Natural killer cell (primary cell): ENCODE data around the gene SUPT20H. TPM values are rescaled to one million over a fixed set of nuclear protein-coding genes. Genes with fewer than 3 reads are reported as not detected.
A peak's percentile ranks its signal among the peaks of the same experiment; 100 is the strongest.

Experiments
- ATAC-seq, 3 donors: fragments of 150-1000 bp in 2 of 3; fragments of 200-7000 bp in 1 of 3; cut with Tn5 transposase; 1 replicate in 1 of 3; 2 replicates in 2 of 3; pipeline ENCODE4 v1.10.0; 2021; ENCODE audit warnings: mild to moderate bottlenecking in 2 of 3, moderate library complexity in 2 of 3
- DNase-seq, 2 donors: peaks; one replicate each; pipeline versions ENCODE4 v3.0.0 to v3.0.0-alpha.2; 2013 to 2021; ENCODE audit warnings: mixed read lengths in 1 of 2
- H3K27ac ChIP-seq: one replicate; pipeline ENCODE4 v1.5.1; 2013; ENCODE audit warnings: mild to moderate bottlenecking, low read length
- H3K27me3 ChIP-seq: one replicate; pipeline ENCODE4 v1.6.1; 2013; ENCODE audit warnings: low read length; ENCODE audit not compliant: control insufficient read depth, insufficient read depth
- H3K36me3 ChIP-seq: one replicate; pipeline ENCODE4 v1.6.1; 2013; ENCODE audit warnings: low read length; ENCODE audit not compliant: control insufficient read depth, insufficient read depth
- H3K4me1 ChIP-seq: one replicate; pipeline ENCODE4 v1.6.1; 2013; ENCODE audit warnings: low read length; ENCODE audit not compliant: control insufficient read depth, insufficient read depth
- H3K4me3 ChIP-seq: one replicate; pipeline ENCODE4 v1.5.1; 2013; ENCODE audit warnings: low read length
- H3K9me3 ChIP-seq: one replicate; pipeline ENCODE4 v1.6.1; 2013; ENCODE audit warnings: low read length; ENCODE audit not compliant: control insufficient read depth, insufficient read depth
- H3K27ac Mint-ChIP-seq, 2 donors: one replicate each; pipeline ENCODE4 v1.8.0; 2022; ENCODE audit warnings: mild to moderate bottlenecking in 2 of 2, mixed read lengths in 2 of 2, moderate library complexity in 1 of 2
- H3K27me3 Mint-ChIP-seq, 2 donors: one replicate each; pipeline ENCODE4 v1.8.0; 2022; ENCODE audit warnings: low read depth in 2 of 2, mixed read lengths in 2 of 2
- H3K36me3 Mint-ChIP-seq: one replicate; pipeline ENCODE4 v1.8.0; 2022; ENCODE audit warnings: mixed read lengths
- H3K4me1 Mint-ChIP-seq, 2 donors: one replicate each; pipeline ENCODE4 v1.8.0; 2022; ENCODE audit warnings: mixed read lengths in 2 of 2
- H3K4me3 Mint-ChIP-seq: one replicate; pipeline ENCODE4 v1.8.0; 2022; ENCODE audit warnings: mild to moderate bottlenecking, moderate library complexity, mixed read lengths
- H3K9me3 Mint-ChIP-seq, 2 donors: one replicate each; pipeline ENCODE4 v1.8.0; 2022; ENCODE audit warnings: mixed read lengths in 2 of 2
- WGBS: methylation state at CpG from one replicate; pipeline ENCODE4 v1.1.7; 2013; ENCODE audit warnings: missing lambda C conversion rate; ENCODE audit not compliant: insufficient coverage; 5-methylcytosine and 5-hydroxymethylcytosine counted together
- intact Hi-C: fragments of 100-400 bp; cut with micrococcal nuclease; formaldehyde crosslinking; loops from one replicate; pipeline ENCODE4 v1.14.2; 2022
- total RNA-seq, 4 donors: library from RNA; stranded (reverse); fragments of 120-200 nt in 1 of 4; gene quantifications; one replicate each; pipeline versions ENCODE4 v1.2.3 to v1.2.4, GENCODE V29; 2013 to 2022
- TF ChIP-seq, protein P1 (sequence below): fragments of 200-600 bp; IDR thresholded peaks from one replicate; pipeline ENCODE4 v1.8.0; 2022; ENCODE audit warnings: antibody characterized with exemption

Gene SUPT20H
- total RNA-seq, 3 donors from 2014 or later (not counting 1 experiment from before 2014, with no cell fraction given), result 59.8 to 84.7 (median 64.6) TPM

DNA sequence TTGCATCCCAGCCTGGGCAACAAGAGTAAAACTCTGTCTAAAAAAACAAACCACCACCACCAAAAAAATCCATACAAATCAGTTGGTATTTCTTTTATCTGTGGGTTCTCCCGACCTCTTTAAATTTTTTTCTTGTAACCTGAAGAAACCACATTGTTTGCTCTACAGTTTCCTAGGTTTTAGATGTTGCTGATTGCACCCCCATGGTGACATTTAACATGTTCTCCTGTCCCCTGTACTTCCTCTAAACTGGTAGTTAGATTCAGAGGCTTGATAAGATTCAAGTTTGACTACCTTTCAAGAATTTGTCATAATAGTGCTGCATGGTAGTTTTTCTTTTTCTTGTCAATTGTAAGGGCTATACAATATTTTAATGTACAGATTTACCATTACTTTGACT, 84.3 kb downstream of the SUPT20H start:
- peaks cover 33% of the 10 kb centered on the region for H3K36me3 ChIP-seq
- no peak overlapping the region for H3K4me3 ChIP-seq
- Mint-ChIP-seq H3K27ac (peak overlapping the region in 1 of 2 donors; percentile 38), H3K4me3 (no peak overlapping the region), H3K36me3 (peaks cover 7% of the 10 kb centered on the region), H3K27me3 (no peaks in the 10 kb centered on the region), H3K4me1 (peaks cover 0 to 4% of the 10 kb centered on the region in 2 donors), H3K9me3 (peaks cover 0 to 2% of the 10 kb centered on the region in 2 donors)
- no peak for ATAC-seq
- TF ChIP-seq, protein P1, sequence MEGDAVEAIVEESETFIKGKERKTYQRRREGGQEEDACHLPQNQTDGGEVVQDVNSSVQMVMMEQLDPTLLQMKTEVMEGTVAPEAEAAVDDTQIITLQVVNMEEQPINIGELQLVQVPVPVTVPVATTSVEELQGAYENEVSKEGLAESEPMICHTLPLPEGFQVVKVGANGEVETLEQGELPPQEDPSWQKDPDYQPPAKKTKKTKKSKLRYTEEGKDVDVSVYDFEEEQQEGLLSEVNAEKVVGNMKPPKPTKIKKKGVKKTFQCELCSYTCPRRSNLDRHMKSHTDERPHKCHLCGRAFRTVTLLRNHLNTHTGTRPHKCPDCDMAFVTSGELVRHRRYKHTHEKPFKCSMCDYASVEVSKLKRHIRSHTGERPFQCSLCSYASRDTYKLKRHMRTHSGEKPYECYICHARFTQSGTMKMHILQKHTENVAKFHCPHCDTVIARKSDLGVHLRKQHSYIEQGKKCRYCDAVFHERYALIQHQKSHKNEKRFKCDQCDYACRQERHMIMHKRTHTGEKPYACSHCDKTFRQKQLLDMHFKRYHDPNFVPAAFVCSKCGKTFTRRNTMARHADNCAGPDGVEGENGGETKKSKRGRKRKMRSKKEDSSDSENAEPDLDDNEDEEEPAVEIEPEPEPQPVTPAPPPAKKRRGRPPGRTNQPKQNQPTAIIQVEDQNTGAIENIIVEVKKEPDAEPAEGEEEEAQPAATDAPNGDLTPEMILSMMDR, result no peak
- no peaks in the 10 kb centered on the region for H3K4me1 ChIP-seq
- DNase-seq, result no peak
- H3K9me3 ChIP-seq, result no peaks in the 10 kb centered on the region
- H3K27me3 ChIP-seq, result no peaks in the 10 kb centered on the region
- WGBS, result 25% methylated on average over 1 of the region's 1 CpG
- intact Hi-C loops, result no loop called here
- H3K27ac ChIP-seq, result no peak overlapping the region

DNA sequence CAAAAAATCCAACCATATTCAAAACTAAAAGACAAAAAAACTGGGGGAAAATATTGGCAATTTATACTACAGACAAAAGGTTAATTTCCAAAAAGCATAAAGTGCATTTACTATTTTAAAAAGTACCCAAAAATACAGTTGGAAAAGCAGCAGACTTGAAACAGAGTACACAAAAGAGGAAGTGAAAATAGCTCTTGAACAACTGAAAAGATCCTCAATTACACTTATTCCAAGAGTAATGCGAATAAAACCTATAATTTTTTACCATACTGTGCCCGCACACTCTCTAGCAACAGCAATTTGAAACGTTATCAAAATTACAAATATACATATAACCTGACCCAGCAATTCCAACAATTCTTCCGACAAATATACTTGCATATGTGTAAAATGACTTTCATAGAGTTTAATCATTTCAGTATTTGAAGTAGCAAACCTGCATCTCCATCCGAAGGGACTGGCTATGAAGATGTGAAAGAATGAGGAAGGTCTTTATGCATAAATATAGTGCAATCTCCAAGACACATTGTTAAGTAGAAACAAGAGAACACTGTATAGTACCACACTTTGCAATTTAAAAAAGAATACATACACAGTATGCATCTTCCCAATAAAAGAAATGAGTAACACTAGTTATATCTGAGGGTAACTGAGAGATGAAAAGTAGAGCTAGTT, 85.7 kb downstream of the SUPT20H start:
- H3K9me3 Mint-ChIP-seq, result peaks cover 0 to 2% of the 10 kb centered on the region in 2 donors
- Histone ChIP-seq H3K36me3 (peaks cover 29% of the 10 kb centered on the region), H3K27ac (no peak overlapping the region), H3K4me3 (no peak overlapping the region), H3K27me3 (no peaks in the 10 kb centered on the region), H3K4me1 (no peaks in the 10 kb centered on the region), H3K9me3 (no peaks in the 10 kb centered on the region)
- ATAC-seq (no peak), DNase-seq (no peak)
- WGBS, result 62% methylated on average over 4 of the region's 5 CpGs
- H3K4me3 Mint-ChIP-seq, result no peak overlapping the region
- H3K4me1 Mint-ChIP-seq, result peaks cover 0 to 4% of the 10 kb centered on the region in 2 donors
- TF ChIP-seq, protein P1, result no peak
- intact Hi-C loops, result no loop called here
- H3K27ac Mint-ChIP-seq, result no peak overlapping the region
- peaks cover 7% of the 10 kb centered on the region for H3K36me3 Mint-ChIP-seq
- H3K27me3 Mint-ChIP-seq, result no peaks in the 10 kb centered on the region

DNA sequence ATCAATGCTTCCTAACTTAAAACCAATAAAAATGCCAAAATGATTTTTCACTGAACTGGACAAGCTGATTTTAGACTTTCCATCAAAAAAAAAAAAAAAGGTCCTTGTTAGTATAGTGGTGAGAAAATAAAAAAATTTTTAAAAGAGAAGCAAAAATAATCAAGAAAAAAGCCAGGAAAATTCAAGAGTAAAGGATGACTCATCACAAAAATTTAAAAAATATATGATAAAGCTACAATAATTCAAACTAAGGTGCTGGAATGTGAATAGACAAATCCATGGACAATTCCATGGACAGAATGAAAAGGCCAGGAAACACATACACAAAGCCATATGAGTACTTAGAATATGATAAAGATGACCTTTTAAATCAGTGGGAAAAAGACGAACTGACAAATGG, 86.5 kb downstream of the SUPT20H start:
- H3K4me3 Mint-ChIP-seq, result no peak overlapping the region
- no peaks in the 10 kb centered on the region for H3K27me3 ChIP-seq
- no peak overlapping the region for H3K27ac Mint-ChIP-seq
- intact Hi-C loops, result no loop called here
- ATAC-seq (no peak), DNase-seq (no peak)
- peaks cover 7% of the 10 kb centered on the region for H3K36me3 Mint-ChIP-seq
- no peaks in the 10 kb centered on the region for H3K27me3 Mint-ChIP-seq
- H3K9me3 Mint-ChIP-seq, result peaks cover 0 to 2% of the 10 kb centered on the region in 2 donors
- H3K27ac ChIP-seq, result no peak overlapping the region
- H3K4me3 ChIP-seq, result no peak overlapping the region
- no peaks in the 10 kb centered on the region for H3K9me3 ChIP-seq
- WGBS, result 90% methylated on average over 1 of the region's 1 CpG
- TF ChIP-seq, protein P1, result no peak
- H3K4me1 Mint-ChIP-seq, result peaks cover 0 to 4% of the 10 kb centered on the region in 2 donors
- H3K36me3 ChIP-seq, result peaks cover 31% of the 10 kb centered on the region
- no peaks in the 10 kb centered on the region for H3K4me1 ChIP-seq

DNA sequence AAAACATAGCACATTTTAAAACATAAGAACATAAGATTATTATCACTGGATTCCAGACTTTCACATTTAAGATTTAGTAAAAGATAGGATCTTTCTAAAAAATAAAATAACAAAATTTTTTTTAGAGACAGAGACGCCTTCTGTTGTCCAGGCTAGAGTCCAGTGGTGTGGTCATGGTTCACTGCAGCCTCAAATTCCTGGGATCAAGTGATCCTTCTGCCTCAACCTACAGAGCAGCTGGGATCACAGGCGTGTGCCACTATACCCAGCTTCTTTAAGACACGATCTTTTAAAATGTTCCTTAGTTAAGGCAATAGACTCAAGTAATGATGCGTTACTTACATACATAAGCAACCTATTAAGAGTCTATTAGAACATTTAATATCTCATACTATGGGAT, 93.1 kb downstream of the SUPT20H start:
- ATAC-seq, result no peak
- Mint-ChIP-seq H3K27me3 (no peaks in the 10 kb centered on the region), H3K4me1 (no peaks in the 10 kb centered on the region), H3K9me3 (no peaks in the 10 kb centered on the region), H3K4me3 (no peak overlapping the region), H3K36me3 (peaks cover 17% of the 10 kb centered on the region), H3K27ac (no peak overlapping the region)
- no peaks in the 10 kb centered on the region for H3K9me3 ChIP-seq
- intact Hi-C loops, result no loop called here
- H3K27ac ChIP-seq, result no peak overlapping the region
- H3K4me1 ChIP-seq, result no peaks in the 10 kb centered on the region
- TF ChIP-seq, protein P1, result no peak
- no peak for DNase-seq
- H3K27me3 ChIP-seq, result no peaks in the 10 kb centered on the region
- H3K36me3 ChIP-seq, result peaks cover 46% of the 10 kb centered on the region
- H3K4me3 ChIP-seq, result no peak overlapping the region
- 90% methylated on average over 3 of the region's 4 CpGs for WGBS
